SK-N-MC (cell line): ENCODE results near the gene PLEKHJ1.

Source experiments
- EZH2 ChIP-seq: fragments of 200-600 bp; sonication (generic); IDR thresholded peaks from one replicate; pipeline ENCODE4 v1.6.1; 2017; ENCODE audit warnings: antibody characterized with exemption
- FOXP2 ChIP-seq: optimal IDR thresholded peaks from 2 replicates; pipeline ENCODE3; 2011; ENCODE audit warnings: mild to moderate bottlenecking, moderate library complexity; ENCODE audit not compliant: insufficient read depth; ENCODE audit errors: extremely low read length, control extremely low read depth
- POLR2AphosphoS5 ChIP-seq: IDR thresholded peaks from 2 replicates; pipeline ENCODE4 v1.6.1; 2012; ENCODE audit warnings: mild to moderate bottlenecking, low read depth, low read length, borderline replicate concordance

DNA sequence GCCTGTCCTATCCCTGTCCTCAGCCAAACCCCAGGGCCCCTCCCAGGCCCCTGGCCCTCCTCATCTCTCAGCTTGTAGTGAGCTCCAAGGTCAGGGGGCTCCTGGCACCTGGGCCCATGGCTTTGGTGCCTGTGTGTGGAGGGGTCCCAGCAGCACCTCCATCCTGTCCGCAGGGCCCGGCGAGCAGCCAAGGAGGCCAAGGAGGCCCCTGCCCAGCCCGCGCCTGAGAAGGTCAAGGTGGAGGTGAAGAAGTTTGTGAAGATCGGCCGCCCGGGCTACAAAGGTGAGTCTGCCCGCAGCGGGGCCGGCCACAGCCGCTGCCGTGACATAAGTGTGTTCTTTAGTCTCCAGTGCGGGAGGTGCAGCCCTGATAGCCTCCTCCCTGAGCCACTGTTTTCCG is 9.1 kb upstream of the PLEKHJ1 start:
- TF ChIP-seq POLR2AphosphoS5, result no peak
- TF ChIP-seq EZH2, result no peak
- TF ChIP-seq FOXP2, result no peak
